ENCODE data around the gene SUOX.

- TF ChIP-seq POLR2A (IDR thresholded peaks at IDR 0.05) (no peak), CTCF (IDR thresholded peaks at IDR 0.05) (peak; percentile 65 to 80 (median 76)), POLR2AphosphoS5 (IDR thresholded peaks at IDR 0.05) (no peak)
These were observed 818 bp upstream of the SUOX start for GRCh38 chr12:55996201-55996714.
